WI38 (cell line): Measurements from ENCODE around the gene FOCAD.

Experiments used
- H3K4me3 ChIP-seq: 2 replicates; pipeline ENCODE4 v1.5.1; 2011; ENCODE audit warnings: low read depth, mild to moderate bottlenecking, control low read depth, low read length
- TF ChIP-seq, protein P1 (sequence below): IDR thresholded peaks from 2 replicates; pipeline ENCODE4 v1.5.1; 2012; ENCODE audit warnings: low read depth, mild to moderate bottlenecking, control low read depth, low read length

The FOCAD gene

DNA sequence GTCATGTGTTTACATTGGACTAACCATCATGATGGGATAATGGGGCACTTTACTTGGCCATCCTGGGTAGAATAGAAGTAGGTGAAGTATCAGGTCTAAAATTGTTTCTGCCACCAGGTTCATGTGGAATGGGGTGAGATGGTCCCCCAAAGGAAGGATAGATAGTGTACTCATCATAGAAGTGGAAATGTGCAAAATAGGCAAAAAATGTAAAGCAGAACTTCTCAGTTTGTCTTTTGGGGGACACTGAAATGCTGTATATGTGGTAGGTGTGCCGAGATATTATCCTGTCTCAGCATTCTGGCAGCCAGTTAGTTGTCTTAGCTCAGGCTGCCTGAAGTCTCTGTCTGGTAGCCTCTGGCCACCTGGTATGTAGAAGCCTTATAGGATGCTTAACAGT, 107.6 kb downstream of the FOCAD start:
- H3K4me3 ChIP-seq: no peak overlapping the region
- TF ChIP-seq, protein P1, sequence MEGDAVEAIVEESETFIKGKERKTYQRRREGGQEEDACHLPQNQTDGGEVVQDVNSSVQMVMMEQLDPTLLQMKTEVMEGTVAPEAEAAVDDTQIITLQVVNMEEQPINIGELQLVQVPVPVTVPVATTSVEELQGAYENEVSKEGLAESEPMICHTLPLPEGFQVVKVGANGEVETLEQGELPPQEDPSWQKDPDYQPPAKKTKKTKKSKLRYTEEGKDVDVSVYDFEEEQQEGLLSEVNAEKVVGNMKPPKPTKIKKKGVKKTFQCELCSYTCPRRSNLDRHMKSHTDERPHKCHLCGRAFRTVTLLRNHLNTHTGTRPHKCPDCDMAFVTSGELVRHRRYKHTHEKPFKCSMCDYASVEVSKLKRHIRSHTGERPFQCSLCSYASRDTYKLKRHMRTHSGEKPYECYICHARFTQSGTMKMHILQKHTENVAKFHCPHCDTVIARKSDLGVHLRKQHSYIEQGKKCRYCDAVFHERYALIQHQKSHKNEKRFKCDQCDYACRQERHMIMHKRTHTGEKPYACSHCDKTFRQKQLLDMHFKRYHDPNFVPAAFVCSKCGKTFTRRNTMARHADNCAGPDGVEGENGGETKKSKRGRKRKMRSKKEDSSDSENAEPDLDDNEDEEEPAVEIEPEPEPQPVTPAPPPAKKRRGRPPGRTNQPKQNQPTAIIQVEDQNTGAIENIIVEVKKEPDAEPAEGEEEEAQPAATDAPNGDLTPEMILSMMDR: no peak

DNA sequence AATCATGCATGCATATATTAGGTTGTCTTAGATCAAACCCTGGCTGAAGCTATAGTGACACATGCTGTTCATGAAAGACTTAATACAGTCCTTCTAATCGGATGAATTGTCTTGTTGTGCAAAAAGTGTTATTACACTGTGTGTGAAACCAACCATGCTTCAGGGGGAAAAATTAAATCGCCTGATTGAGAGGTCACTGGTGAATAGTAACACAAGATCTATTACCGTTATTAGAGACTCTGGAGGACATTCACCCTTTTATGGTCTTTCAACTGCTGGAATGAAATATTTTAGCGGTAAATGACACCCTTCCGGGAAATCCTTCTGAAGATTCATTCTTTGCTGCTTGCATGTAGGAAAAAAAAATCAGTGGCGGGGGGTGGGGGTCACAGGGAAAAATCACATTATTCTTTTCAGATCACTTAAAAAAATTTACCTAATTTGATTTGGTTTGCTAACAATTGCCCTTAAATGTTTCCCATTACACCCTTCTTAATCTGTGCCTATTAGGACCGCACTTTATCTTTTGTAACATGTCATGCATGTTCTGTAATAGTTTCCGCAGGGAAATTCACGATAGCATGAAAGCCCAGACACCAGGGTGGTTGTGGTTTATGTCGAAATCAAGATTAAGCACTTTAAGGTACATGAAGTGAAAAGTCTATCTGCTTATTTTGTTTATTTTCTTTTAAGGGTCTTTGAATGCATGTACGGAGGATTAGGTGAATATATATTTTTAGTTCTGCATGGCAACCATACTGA, 120.6 kb downstream of the FOCAD start:
- TF ChIP-seq, protein P1: no peak
- H3K4me3 ChIP-seq: no peak overlapping the region

DNA sequence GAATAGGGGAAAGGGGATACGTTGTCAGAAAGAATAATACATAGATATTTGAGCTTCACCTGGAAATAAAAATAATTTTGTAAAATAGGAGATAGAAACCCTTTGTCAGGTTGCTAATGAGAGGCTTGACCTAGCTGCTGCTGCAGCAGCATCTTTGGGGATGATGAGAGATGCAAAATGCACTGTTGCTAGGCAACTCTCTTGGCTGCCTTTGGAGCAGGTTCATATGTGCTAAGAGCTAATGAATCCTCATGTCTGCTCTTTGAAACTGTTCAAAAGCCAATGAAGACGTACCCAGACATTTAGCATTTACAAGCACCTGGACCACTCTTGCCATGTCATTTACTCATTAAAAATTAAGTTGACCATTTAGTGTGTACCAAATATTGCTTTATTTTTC, 121.7 kb downstream of the FOCAD start:
- no peak overlapping the region for H3K4me3 ChIP-seq
- TF ChIP-seq, protein P1: no peak

DNA sequence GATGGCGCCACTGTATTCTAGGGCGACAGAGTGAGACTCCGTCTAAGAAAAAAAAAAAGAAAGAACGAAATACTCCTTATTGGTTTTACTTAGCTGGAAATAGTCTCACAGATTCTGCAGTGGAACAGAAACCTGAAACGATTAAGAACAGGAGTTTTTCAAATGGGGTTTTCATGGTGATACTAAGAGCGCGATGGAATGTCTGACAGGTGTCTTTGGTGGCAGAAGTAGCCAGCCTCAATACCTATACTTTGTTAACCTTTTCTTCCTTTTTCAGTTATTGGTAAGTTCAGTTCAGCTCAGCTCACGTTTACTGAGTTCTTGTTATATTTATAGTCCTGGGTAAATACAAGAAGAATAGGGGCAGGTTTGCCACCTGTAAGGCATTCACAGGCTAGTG, 123.9 kb downstream of the FOCAD start:
- TF ChIP-seq, protein P1: no peak
- no peak overlapping the region for H3K4me3 ChIP-seq

DNA sequence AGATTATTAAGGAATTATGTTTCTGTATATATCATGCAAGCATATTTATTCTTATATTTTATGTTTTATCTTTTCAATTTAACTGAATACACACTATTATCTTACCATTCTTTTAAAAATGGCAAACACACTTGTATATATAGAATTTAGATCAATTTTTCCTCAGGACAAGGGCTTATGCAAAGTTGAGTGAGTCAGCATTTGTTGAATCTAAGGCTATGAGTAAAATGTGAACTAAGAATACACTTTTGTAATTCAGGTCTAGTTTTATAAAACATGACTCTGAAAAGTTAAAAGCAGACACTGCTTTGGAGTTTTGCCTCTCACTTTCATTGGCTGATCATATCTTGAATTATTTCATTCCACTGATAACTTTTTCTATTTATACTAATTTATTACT, 127.8 kb downstream of the FOCAD start:
- no peak overlapping the region for H3K4me3 ChIP-seq
- TF ChIP-seq, protein P1: no peak

DNA sequence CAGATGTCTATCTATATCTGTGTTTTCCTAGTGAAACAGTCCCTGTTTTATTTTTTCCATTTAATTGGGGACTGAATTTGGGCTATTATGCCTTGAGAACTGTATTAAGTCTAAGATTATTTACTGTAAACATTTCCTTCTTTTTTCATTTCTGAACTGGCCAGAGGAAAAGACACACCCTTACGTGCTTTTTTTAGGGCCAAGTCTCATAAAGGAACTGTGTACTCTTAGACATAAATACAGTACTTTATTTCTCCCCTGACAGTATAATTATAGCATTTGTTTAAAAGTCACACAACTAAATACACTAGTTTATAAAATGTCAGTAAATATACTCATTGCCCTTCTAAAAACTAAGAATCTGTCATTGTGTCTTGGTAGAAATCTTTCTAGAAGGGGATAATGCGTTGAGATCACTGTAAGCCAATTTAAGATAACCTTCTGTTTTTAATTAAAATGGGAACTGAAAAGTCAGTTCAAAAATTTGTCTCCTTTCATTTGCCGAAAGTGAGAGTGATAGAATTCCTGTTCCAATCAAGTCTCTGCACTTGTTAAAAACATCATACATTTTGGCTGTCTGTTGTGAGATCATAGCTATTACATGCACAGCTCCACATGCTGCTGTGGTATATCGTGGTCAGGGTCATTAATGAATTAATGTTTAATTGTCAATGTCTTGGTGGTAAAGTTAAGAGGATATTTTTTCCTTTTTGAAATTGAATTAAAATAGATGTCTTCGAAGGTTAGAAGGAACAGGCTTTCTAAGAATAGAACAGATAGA, 132.1 kb downstream of the FOCAD start:
- TF ChIP-seq, protein P1: no peak

DNA sequence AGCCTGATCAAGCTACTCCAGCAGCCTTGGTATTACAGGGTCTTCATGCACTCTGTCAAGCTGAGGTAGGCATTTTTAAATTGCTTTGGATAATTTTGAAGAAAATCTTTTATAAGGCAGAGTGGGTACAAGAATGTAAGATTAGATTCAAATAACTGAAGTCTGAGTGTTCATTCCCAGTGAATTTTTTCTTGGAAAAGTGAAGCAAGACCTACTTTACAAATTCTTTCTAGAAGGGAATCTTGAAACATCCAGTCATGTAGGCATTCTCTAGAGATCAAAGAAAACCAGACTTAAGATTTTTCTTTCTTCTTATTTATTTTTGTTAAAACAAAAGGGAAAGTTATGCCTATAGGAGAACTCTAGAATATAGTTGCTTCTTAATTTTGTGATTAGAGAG, 139.0 kb downstream of the FOCAD start:
- H3K4me3 ChIP-seq: no peak overlapping the region
- TF ChIP-seq, protein P1: no peak

More for the DNA sequence above, 132.1 kb downstream of the FOCAD start:
- no peak overlapping the region for H3K4me3 ChIP-seq
